Stomach (tissue), 4 donors: ENCODE measurements around the gene SLC22A2.

Experiments
- EP300 ChIP-seq: sonication (generic); formaldehyde crosslinking; IDR thresholded peaks from one replicate; pipeline ENCODE4 v1.6.1; 2017; ENCODE audit warnings: antibody characterized with exemption
- POLR2A ChIP-seq, 4 donors: fragments of 450-650 bp; IDR thresholded peaks; one replicate each; pipeline ENCODE4 v1.6.1; 2016; ENCODE audit warnings: antibody characterized with exemption in 4 of 4, control low read depth in 2 of 4, mild to moderate bottlenecking in 1 of 4, moderate library complexity in 1 of 4
- POLR2AphosphoS5 ChIP-seq, 3 donors: sonication (generic); formaldehyde crosslinking; IDR thresholded peaks; one replicate each; pipeline ENCODE4 v1.6.1; 2016; ENCODE audit warnings: antibody characterized with exemption in 3 of 3
- TF ChIP-seq, protein P1 (sequence below), 7 experiments: fragments of 450-650 bp in 4 of 7; fragments of 200-600 bp in 3 of 7; sonication (generic) in 3 of 7; IDR thresholded peaks; one replicate each; pipeline ENCODE4 v1.5.1; 2016 to 2019; ENCODE audit warnings: antibody characterized with exemption in 7 of 7, control low read depth in 2 of 7, mild to moderate bottlenecking in 1 of 7

DNA sequence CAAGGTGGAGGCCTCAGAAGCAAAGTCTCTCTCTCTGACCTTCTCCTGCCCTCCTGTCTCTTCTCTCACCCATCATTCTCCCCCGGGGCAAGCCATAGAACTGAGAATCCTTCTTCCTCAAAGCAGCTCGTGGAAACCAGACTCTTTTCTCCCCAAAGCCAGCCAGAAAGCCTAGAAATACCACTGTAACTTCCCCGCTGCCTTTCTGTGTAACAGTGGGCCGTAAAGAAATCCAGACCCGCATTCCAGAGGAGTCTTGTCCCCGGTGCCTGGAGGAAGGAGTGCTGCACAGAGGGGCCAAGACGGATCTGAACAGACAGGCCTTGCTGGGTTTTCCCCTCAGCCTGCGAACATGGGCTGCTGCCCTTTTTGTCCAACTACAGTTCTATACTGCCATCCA lies 977 bp upstream of the SLC22A2 start:
- TF ChIP-seq, protein P1, sequence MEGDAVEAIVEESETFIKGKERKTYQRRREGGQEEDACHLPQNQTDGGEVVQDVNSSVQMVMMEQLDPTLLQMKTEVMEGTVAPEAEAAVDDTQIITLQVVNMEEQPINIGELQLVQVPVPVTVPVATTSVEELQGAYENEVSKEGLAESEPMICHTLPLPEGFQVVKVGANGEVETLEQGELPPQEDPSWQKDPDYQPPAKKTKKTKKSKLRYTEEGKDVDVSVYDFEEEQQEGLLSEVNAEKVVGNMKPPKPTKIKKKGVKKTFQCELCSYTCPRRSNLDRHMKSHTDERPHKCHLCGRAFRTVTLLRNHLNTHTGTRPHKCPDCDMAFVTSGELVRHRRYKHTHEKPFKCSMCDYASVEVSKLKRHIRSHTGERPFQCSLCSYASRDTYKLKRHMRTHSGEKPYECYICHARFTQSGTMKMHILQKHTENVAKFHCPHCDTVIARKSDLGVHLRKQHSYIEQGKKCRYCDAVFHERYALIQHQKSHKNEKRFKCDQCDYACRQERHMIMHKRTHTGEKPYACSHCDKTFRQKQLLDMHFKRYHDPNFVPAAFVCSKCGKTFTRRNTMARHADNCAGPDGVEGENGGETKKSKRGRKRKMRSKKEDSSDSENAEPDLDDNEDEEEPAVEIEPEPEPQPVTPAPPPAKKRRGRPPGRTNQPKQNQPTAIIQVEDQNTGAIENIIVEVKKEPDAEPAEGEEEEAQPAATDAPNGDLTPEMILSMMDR (IDR thresholded peaks at IDR 0.05) = no peak
- TF ChIP-seq EP300 (no peak), POLR2A (IDR thresholded peaks at IDR 0.05) (no peak), POLR2AphosphoS5 (IDR thresholded peaks at IDR 0.05) (no peak)
